ENCODE data around the gene LARP4B.

- TF ChIP-seq CTCF (IDR thresholded peaks at IDR 0.05; ENCODE audit: insufficient read depth, low read depth, low read length): no peak
- TF ChIP-seq EZH2 (IDR thresholded peaks at IDR 0.05; ENCODE audit: insufficient read depth, low read length): no peak
Observed at GRCh38 chr10:954396-954795, 22.9 kb upstream of the LARP4B start.

All from astrocyte (in vitro differentiated cells and primary cell).